ENCODE results near the gene MYL6.

DNA sequence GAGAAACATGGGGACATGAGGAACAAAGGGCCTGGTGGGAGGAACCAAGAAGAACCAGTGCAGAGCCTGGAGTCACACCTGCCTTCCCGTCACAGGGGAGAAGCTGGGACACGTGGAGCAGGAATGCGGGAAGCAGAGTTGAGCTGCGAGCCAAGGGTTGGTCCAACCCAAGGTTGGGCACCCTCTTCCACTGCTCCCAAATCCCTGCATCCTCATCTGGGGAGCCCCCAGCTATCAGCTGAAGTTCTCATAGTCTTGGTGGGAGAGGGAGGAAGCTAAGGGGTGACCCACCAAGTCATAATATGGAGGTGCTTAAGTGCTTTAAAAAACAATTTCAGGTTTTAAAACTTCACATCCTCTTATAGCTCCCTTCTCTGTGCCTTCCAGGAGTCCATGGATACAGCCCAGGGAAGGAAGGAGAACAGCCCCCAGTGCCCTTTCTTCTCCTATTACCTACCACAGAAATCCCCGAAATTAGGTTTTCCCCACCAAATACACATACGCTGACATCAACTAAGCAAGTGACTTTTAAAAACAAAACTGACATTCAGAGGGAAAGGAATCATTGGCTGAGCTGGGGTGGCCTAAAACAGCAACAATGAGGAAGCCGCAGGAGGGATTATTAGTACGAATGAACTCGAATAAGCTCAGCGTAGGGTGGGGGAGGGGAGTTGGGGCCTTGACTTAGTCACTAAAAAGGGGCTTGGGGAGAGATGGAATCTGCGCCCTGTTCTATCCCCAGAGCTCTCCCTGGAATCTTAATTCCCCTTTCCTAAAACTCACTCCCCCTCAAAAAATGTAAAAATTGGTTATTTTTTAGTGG, 4.5 kb downstream of the MYL6 start:
- TF ChIP-seq CTCF (IDR thresholded peaks at IDR 0.05; ENCODE audit: poor library complexity, severe bottlenecking) = no peak
- no peak for TF ChIP-seq EZH2 (IDR thresholded peaks at IDR 0.05; ENCODE audit: borderline replicate concordance, insufficient read depth, low read length, poor library complexity, severe bottlenecking)
- no peak for TF ChIP-seq TAF1 (IDR thresholded peaks at IDR 0.05; ENCODE audit: low read depth)
- TF ChIP-seq SMC3 (conservative IDR thresholded peaks at IDR 0.05; ENCODE audit: poor library complexity) = no peak
- TF ChIP-seq MXI1 (conservative IDR thresholded peaks at IDR 0.05; ENCODE audit: poor library complexity, severe bottlenecking) = no peak
- no peak for TF ChIP-seq REST (IDR thresholded peaks at IDR 0.05; ENCODE audit: borderline replicate concordance)
